ENCODE measurements around the gene RPP14.

RPP14 gene

DNA sequence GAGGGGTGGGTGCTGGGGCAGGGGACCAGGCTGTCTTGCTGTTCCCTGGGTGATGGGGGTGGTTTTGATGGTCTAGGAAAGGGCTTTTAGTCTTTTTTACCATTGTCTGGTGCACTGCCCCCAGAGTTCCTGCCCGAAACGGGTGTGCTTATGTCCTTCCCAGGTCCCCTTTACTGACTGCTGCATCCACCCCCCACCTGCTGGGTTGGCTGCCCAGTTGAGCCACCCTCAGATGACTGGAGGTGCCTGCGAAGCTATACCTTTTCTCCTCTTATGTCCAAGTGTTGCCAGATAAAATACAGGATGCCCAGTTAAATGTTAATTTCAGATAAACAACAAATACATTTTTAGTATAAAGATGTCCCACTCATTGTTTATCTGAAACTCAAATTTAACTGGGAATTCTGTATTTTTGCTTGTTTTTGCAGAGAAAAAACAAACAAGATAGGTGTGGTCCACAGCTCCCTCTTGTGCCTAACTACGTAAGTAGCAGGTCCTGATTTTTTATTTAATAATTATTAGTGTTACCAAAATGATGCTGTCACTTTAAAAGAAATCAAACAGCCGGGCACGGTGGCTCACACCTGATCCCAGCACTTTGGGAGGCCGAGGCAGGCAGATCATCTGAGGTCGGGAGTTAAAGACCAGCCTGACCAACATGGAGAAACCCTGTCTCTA lies 6.1 kb upstream of the RPP14 start:
- DNase-seq, result peak; percentile 33 to 48
- TF ChIP-seq GATA1 (IDR thresholded peaks at IDR 0.05; ENCODE audit: low read depth, low read length) (no peak), POLR2A (IDR thresholded peaks at IDR 0.05; ENCODE audit: low read length) (no peak)

DNA sequence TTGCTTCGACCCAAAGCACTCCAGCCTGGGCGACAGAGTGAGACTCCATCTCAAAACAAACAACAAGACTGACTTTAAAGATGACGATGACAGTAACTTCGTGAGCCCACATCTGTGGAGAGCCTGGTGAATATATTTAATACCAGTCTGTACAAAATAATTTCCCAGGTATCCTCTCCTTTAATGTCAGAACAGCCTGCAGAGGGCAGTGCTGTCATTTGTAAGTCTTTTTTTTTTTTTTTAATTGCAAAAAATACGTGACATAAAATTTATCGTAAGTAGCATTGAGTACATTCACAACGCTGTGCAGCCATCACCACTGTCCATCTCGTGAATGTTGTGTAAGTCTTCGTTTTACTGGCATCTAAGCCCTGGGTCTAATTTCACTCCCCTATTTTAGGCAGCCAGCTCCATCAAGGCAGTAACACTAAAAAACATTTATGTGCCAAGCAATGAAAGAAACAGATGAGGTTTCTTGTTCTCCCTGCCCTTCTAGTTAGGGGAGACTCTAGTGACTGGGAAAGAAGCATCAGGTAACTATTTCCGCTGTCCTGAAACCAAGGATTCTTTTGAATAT lies 1.7 kb downstream of the RPP14 start:
- no peak for TF ChIP-seq GATA1 (IDR thresholded peaks at IDR 0.05; ENCODE audit: low read depth, low read length)
- no peak for TF ChIP-seq POLR2A (IDR thresholded peaks at IDR 0.05; ENCODE audit: low read length)
- peak; percentile 71 to 76 for DNase-seq

DNA sequence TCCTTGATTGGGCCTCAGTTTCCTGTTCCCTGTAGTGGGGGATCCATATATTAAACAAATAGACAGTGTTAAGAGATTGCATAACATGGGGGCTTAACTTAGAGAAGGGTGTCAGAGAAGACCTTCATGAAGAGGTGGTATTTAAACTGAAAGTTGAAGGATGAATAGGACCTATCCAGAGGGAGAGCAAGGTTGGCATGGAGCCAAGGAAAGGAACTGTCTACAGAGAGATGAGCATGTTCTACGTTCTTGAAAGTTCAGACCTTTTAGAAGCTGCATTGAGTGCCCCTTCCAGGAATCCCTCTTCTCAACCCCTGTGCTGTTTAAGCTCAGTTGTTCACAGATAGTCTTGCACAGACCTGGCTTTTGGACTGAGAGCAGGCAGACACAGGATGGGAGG lies 2.7 kb downstream of the RPP14 start:
- TF ChIP-seq POLR2A (IDR thresholded peaks at IDR 0.05; ENCODE audit: low read length) (no peak), GATA1 (IDR thresholded peaks at IDR 0.05; ENCODE audit: low read depth, low read length) (no peak)
- peak in 1 of 2 experiments; percentile 31 for DNase-seq

DNA sequence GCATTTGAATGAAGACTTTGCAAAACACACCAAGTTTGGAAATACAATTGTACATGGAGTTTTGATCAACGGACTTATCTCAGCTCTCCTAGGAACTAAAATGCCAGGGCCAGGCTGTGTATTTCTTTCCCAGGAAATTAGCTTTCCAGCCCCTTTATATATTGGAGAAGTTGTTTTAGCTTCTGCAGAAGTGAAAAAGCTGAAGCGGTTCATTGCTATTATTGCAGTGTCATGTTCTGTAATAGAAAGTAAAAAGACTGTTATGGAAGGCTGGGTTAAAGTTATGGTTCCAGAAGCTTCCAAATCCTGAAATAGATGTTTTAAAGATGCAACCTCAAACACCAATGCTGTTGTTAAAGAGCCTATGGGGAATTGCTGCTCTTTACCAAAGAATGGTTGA lies 11.8 kb downstream of the RPP14 start:
- TF ChIP-seq GATA1 (IDR thresholded peaks at IDR 0.05; ENCODE audit: low read depth, low read length) (no peak), POLR2A (IDR thresholded peaks at IDR 0.05; ENCODE audit: low read length) (no peak)
- DNase-seq, result no peak

DNA sequence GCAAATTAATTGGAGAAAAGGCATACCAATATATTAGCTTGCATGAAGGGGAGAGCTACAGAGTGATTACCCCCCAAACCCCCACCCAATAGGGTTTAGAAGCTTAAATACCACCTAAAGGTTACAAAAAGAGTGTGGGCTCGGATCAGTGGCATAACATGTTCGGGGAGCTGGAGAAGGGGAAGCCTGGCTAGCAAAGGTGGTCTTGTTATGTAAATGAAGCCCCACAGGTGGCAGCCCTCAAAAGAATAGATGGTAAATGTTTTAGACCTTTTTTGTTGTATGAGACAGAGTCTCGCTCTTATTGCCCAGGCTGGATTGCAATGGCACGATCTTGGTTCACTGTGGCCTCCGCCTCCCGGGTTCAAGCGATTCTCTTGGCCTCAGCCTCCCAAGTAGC lies 15.7 kb downstream of the RPP14 start:
- TF ChIP-seq GATA1 (IDR thresholded peaks at IDR 0.05; ENCODE audit: low read depth, low read length), result no peak
- no peak for TF ChIP-seq POLR2A (IDR thresholded peaks at IDR 0.05; ENCODE audit: low read length)
- no peak for DNase-seq

DNA sequence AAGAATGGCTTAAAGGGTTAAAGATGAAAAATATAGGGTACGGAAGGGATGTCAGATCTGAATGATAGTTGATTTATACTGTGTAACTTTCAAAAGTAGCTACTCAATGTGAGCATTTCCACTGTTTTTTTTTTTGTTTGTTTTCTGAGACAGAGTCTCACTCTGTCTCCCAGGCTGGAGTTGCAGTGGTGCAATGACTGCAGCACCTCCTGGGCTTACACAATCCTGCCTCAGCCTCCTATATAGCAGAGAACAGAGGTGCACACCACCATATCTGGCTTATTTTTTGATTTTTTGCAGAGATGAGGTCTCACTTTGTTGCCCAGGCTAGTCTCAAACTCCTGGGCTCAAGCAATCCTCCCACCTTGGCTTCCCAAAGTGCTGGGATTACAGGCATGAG lies 16.7 kb downstream of the RPP14 start:
- TF ChIP-seq POLR2A (IDR thresholded peaks at IDR 0.05; ENCODE audit: low read length) (no peak), GATA1 (IDR thresholded peaks at IDR 0.05; ENCODE audit: low read depth, low read length) (no peak)
- no peak for DNase-seq

DNA sequence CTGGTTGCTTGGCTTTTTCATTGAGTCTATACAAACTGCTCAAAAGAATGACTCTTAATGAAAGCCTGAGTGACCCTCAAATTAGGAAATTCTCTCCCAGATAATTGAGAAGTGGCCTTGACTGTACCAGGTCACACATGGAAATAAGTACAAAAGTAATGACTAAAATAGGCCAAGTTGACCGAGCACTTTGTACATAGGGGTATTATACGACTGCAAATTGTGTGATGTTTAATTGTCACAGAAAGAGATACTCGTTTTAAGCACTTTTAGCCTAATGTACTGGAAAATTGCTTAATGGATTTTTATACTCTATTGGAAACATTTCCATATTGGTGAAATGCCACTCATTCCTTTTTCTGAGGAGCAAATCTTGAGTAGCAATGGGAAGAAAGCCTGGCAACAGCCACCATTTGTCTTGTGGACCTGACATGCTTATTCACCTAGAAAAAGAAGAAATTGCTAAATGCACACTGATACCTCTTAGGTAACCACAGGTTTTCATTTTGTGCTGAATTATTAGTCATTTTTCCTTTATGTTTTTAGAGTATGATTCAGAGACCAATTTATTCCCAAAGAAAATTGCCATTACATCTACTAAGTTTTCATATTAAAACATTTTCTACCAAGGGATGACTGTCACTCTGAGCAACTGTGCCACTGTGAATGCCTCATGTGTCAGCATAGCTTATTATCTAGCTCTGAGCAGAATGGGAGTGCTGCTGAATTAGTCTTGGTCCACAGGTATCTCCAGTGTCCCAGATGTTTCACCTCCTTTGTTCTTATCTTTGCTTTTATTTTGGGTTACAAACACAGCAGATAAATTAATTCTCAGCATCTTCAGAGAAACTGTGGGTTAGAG lies 17.7 kb downstream of the RPP14 start:
- TF ChIP-seq GATA1 (IDR thresholded peaks at IDR 0.05; ENCODE audit: low read depth, low read length) (no peak), POLR2A (IDR thresholded peaks at IDR 0.05; ENCODE audit: low read length) (no peak)
- peak; percentile 53 to 76 for DNase-seq

DNA sequence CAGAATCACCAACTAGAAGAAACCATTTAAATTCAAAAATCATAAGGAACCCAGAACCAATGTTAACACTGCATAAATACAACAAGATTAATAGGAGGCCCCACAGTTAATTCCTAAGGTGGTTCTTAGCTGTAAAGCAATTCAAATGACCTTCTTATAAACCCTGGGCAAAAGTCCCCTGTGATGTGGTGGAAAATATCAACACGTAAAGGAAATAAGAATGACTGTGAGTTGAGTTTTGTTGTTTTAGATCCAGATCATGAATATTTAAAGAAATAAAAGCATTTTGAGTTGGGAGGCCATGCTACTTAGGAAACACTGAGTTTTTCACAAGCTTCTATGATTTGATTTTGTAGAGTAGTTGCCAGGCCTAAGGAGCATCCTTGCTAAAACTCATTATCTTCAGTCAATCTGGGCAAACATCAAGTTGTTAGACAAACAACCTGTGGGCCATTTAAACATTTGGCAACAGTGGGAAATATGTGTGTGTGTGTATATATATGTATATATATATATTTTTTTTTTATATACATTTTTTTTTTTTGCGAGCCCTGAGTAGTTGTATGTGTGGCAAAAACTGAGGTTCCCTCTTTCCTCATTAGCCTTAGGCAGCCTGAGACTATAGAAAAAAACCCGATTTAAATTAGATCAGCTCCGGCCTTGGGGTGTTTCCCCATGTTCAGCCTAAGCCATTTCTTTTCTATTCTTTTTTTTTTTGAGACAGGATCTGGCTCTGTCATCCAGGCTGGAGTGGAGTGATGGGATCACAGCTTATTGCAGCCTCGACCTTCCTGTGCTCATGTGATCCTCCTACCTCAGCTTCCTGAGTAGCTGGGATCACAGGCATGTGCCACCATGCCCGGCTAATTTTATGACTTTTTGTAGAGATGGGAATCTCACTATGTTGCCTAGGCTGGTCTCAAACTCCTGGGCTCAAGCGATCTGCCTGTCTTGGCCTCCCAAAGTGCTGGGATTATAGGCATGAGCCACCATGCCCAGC lies 18.6 kb downstream of the RPP14 start:
- TF ChIP-seq GATA1 (IDR thresholded peaks at IDR 0.05; ENCODE audit: low read depth, low read length) (no peak), POLR2A (IDR thresholded peaks at IDR 0.05; ENCODE audit: low read length) (no peak)

DNA sequence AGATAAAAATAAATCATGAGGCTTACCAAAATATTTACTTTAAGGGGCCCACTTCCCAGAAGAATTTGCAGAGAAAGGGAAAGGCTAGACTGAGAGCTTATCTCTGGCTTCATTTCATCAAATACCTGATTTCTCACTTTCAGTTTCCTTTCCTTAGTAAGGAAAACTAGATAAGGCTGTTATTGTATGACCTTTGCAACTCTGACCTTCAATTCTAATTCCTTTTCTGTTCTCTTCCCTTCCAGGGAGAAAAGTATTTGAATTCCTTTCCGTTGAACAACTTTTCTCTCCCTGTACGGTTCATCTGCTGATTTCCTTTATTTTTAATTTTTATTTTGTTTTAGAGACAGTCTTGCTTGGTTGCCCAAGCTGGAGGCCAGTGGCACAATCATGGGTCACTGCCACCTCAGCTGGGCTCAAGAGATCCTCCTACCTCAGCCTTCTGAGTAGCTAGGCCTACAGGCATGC lies 19.5 kb downstream of the RPP14 start:
- TF ChIP-seq GATA1 (IDR thresholded peaks at IDR 0.05; ENCODE audit: low read depth, low read length) (no peak), POLR2A (IDR thresholded peaks at IDR 0.05; ENCODE audit: low read length) (no peak)
- DNase-seq, result no peak

More for the DNA sequence above, 18.6 kb downstream of the RPP14 start:
- no peak for DNase-seq

DNA sequence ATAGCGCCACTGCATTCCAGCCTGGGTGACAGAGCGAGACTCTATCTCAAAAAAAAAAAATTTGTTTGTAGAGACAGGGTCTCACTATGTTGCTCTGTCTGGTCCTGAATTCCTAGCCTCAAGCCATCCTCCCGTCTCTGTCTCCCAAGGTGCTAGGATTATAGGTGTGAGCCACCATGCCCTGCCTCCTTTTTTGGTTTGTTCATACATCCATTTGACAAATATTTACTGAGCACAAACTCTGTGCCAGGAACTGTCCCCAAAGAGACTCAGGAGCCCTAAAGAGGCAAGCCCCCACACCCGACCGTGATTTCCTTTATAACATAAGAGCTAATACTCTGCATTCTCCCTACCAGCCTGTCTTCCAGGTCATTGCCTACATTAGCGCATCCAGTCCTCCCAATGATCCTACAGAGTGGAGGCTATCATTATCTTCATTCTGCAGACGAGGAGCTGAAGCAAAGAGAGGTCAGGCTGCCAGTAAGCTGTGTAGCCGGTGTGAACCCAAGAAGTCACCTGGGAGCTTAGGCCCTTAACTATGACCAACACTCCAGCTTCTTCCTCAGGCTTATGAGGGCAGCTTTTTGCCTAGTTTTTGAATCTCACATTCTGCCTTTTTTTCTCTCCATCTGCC lies 20.3 kb downstream of the RPP14 start:
- TF ChIP-seq POLR2A (IDR thresholded peaks at IDR 0.05; ENCODE audit: low read length), result no peak
- DNase-seq, result no peak

DNA sequence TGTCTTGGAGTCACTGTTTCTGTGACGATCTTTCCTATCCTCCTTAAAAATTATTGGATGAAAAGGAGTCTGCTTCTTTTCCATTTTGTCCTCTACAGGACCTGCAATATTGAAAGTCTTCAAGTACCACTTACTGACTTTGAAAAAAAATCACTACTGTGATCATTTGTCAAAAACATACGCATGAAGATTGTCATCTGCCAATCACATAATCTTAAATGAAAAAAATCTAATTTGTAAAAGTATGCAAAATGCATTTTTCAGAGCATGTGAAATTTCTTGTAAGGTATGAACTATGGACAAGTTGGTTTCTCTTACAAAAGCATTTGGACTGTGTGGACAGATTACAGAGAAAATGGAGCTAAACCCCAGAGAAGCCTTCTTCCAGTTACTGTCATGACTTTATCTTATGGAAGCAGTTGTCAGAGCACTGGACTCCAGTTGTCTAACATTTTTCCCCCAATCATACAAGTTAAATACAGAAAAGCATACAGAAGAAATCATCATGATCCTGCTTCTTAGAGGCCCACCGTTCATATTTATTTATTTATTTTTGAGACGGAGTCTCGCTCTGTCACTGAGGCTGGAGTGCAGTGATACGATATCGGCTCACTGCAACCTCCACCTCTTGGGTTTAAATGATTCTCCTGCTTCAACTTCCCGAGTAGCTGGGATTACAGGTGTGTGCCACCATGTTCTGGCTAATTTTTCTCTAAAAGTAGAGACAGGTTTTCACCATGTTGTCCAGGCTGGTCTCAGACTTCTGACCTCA lies 23.3 kb downstream of the RPP14 start:
- DNase-seq, result peak; percentile 12 to 37
- TF ChIP-seq GATA1 (IDR thresholded peaks at IDR 0.05; ENCODE audit: low read depth, low read length) (no peak), POLR2A (IDR thresholded peaks at IDR 0.05; ENCODE audit: low read length) (no peak)

DNA sequence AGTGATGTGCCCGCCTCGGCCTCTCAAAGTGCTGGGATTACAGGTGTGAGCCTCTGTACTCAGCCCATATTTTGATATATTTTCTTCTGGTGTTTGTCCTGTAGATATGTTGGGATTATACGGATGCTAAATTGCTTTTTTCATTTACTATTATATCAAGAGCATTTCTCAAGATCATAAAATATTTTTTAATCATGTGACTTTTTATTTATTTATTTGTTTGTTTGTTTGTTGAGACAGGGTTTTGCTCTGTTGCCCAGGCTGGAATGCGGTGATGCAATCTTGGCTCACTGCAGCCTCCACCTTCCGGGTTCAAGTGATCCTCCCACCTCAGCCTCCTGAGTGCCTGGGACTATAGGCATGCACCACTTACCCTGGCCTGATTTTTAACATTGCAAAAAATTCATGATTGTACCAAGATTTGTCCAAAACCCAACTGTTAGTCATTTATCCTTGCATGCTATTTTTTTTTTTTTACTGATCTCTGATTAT lies 23.9 kb downstream of the RPP14 start:
- TF ChIP-seq GATA1 (IDR thresholded peaks at IDR 0.05; ENCODE audit: low read depth, low read length), result no peak
- no peak for TF ChIP-seq POLR2A (IDR thresholded peaks at IDR 0.05; ENCODE audit: low read length)
- no peak for DNase-seq

Measured in erythroblast (primary cell).